H1 (cell line): ENCODE measurements around the gene AWAT2. TPM values are rescaled to one million over a fixed set of nuclear protein-coding genes. Genes with fewer than 3 reads are reported as not detected.

Source experiments
- CTCF ChIA-PET: fragments of 300-600 bp; sonication (Branson Sonifier 250); formaldehyde crosslinking; loops from one replicate; lab custom pipeline; 2021; ENCODE audit not compliant: partially characterized antibody; lab: Charles Lee
- POLR2A ChIA-PET: fragments of 300-600 bp; sonication (Branson Sonifier 250); formaldehyde crosslinking; loops from one replicate; lab custom pipeline; 2021; ENCODE audit warnings: inconsistent platforms; ENCODE audit not compliant: partially characterized antibody; lab: Charles Lee
- DNase-seq, 2 experiments: peaks; one replicate each; pipeline versions ENCODE4 v3.0.0 to v3.0.0-alpha.2; 2010 to 2022; ENCODE audit warnings: low spot score in 2 of 2, low read depth in 1 of 2, mixed read lengths in 1 of 2
- FAIRE-seq: peaks from 2 replicates; lab custom pipeline; 2011; peaks lifted over from hg19 to GRCh38; lab: Jason Lieb, UNC
- H2AFZ ChIP-seq: 2 replicates; pipeline ENCODE4 v1.8.1; 2012; ENCODE audit warnings: low read length, inconsistent platforms
- H2AK5ac ChIP-seq: 2 replicates; pipeline ENCODE4 v1.6.1; 2013; ENCODE audit warnings: low read depth, low read length
- H2BK120ac ChIP-seq: replicated peaks from 2 replicates; pipeline ENCODE3; 2013; ENCODE audit warnings: low read depth, low read length, inconsistent platforms
- H2BK12ac ChIP-seq: 2 replicates; pipeline ENCODE4 v1.6.1; 2013; ENCODE audit warnings: low read depth, low read length
- H2BK15ac ChIP-seq: 2 replicates; pipeline ENCODE4 v1.6.1; 2013; ENCODE audit warnings: low read length
- H2BK20ac ChIP-seq: 2 replicates; pipeline ENCODE4 v1.6.1; 2013; ENCODE audit warnings: low read length
- H2BK5ac ChIP-seq: 2 replicates; pipeline ENCODE4 v1.6.1; 2013; ENCODE audit warnings: low read depth, low read length
- H3K14ac ChIP-seq: 2 replicates; pipeline ENCODE4 v1.6.1; 2013; ENCODE audit warnings: inconsistent platforms; ENCODE audit not compliant: insufficient read length
- H3K18ac ChIP-seq: 2 replicates; pipeline ENCODE4 v1.6.1; 2013; ENCODE audit warnings: low read length; ENCODE audit errors: extremely low read depth
- H3K23ac ChIP-seq: 2 replicates; pipeline ENCODE4 v1.6.1; 2013; ENCODE audit warnings: inconsistent platforms; ENCODE audit not compliant: insufficient read length
- H3K23me2 ChIP-seq: 2 replicates; pipeline ENCODE4 v1.6.1; 2013; ENCODE audit warnings: low read depth, low read length
- H3K27ac ChIP-seq: 2 replicates; pipeline ENCODE4 v1.6.1; 2011; ENCODE audit warnings: low read depth, low read length, inconsistent platforms
- H3K27me3 ChIP-seq, 4 experiments: replicated peaks in 1 of 4; 1 replicate in 1 of 4; 2 replicates in 3 of 4; pipeline versions ENCODE4 v1.6.1 to v1.8.1; 2011 to 2013; ENCODE audit warnings: low read length in 3 of 4, mild to moderate bottlenecking in 3 of 4, inconsistent platforms in 2 of 4, mixed read lengths in 2 of 4, moderate library complexity in 1 of 4; ENCODE audit not compliant: control insufficient read depth in 3 of 4, insufficient read depth in 3 of 4; ENCODE audit errors: extremely low read depth in 1 of 4
- H3K36me3 ChIP-seq, 4 experiments: 2 replicates each; pipeline versions ENCODE4 v1.6.1 to v1.8.1; 2011 to 2013; ENCODE audit warnings: mild to moderate bottlenecking in 4 of 4, low read length in 3 of 4, moderate library complexity in 2 of 4, control low read depth in 1 of 4, inconsistent platforms in 1 of 4; ENCODE audit not compliant: insufficient read depth in 4 of 4, control insufficient read depth in 2 of 4
- H3K4ac ChIP-seq: replicated peaks from 2 replicates; pipeline ENCODE3; 2013; ENCODE audit warnings: low read length, low read depth, mixed read lengths, inconsistent platforms; ENCODE audit not compliant: insufficient read length
- H3K4me1 ChIP-seq, 4 experiments: replicated peaks in 1 of 4; 1 replicate in 1 of 4; 2 replicates in 3 of 4; pipeline versions ENCODE4 v1.6.1 to v1.8.1; 2011 to 2013; ENCODE audit warnings: low read length in 3 of 4, inconsistent platforms in 2 of 4, mixed read lengths in 1 of 4; ENCODE audit not compliant: insufficient read depth in 4 of 4, control insufficient read depth in 3 of 4
- H3K4me2 ChIP-seq, 2 experiments: 2 replicates each; pipeline versions ENCODE4 v1.6.1 to v1.8.1; 2011 to 2013; ENCODE audit warnings: low read depth in 2 of 2, low read length in 2 of 2, control low read depth in 1 of 2, inconsistent platforms in 1 of 2, mild to moderate bottlenecking in 1 of 2; ENCODE audit not compliant: insufficient read depth in 1 of 2
- H3K4me3 ChIP-seq, 4 experiments: fragments of 200-600, 300-600 bp in 1 of 4; sonication (generic), shearing (Covaris generic), sonication (Bioruptor Twin) in 1 of 4; 2 replicates each; pipeline versions ENCODE4 v1.5.1 to v1.8.1; 2011 to 2016; ENCODE audit warnings: low read length in 4 of 4, low read depth in 3 of 4, control low read depth in 2 of 4, inconsistent platforms in 2 of 4, mild to moderate bottlenecking in 2 of 4, mixed read lengths in 1 of 4, moderate library complexity in 1 of 4; ENCODE audit not compliant: insufficient read depth in 2 of 4; ENCODE audit errors: extremely low read depth in 1 of 4
- H3K56ac ChIP-seq: replicated peaks from 2 replicates; pipeline ENCODE3; 2013; ENCODE audit warnings: low read depth, mild to moderate bottlenecking, mixed read lengths, low read length, inconsistent platforms; ENCODE audit not compliant: insufficient read length
- H3K79me1 ChIP-seq: 2 replicates; pipeline ENCODE4 v1.6.1; 2013; ENCODE audit warnings: low read depth, low read length, control low read depth
- H3K79me2 ChIP-seq, 2 experiments: 2 replicates each; pipeline versions ENCODE4 v1.6.1 to v1.8.1; 2012 to 2013; ENCODE audit warnings: low read length in 2 of 2, mild to moderate bottlenecking in 2 of 2, inconsistent platforms in 1 of 2; ENCODE audit not compliant: insufficient read depth in 2 of 2, control insufficient read depth in 1 of 2
- H3K9ac ChIP-seq, 4 experiments: replicated peaks in 1 of 4; 1 replicate in 1 of 4; 2 replicates in 3 of 4; pipeline versions ENCODE4 v1.6.1 to v1.8.1; 2011 to 2013; ENCODE audit warnings: low read depth in 3 of 4, low read length in 3 of 4, control low read depth in 2 of 4, mild to moderate bottlenecking in 2 of 4, moderate library complexity in 2 of 4, inconsistent platforms in 1 of 4; ENCODE audit errors: extremely low read depth in 1 of 4
- H3K9me3 ChIP-seq, 2 experiments: 2 replicates each; pipeline versions ENCODE4 v1.6.1 to v1.8.1; 2012 to 2013; ENCODE audit warnings: mild to moderate bottlenecking in 2 of 2, moderate library complexity in 2 of 2, control low read depth in 1 of 2, inconsistent platforms in 1 of 2, low read depth in 1 of 2, low read length in 1 of 2, mixed read lengths in 1 of 2; ENCODE audit not compliant: insufficient read depth in 2 of 2
- H4K20me1 ChIP-seq, 2 experiments: replicated peaks in 1 of 2; 2 replicates each; pipeline versions ENCODE3 to v1.8.1; 2011 to 2013; ENCODE audit warnings: inconsistent platforms in 2 of 2, low read length in 2 of 2, mild to moderate bottlenecking in 1 of 2; ENCODE audit not compliant: insufficient read depth in 2 of 2, control insufficient read depth in 1 of 2
- H4K5ac ChIP-seq: 2 replicates; pipeline ENCODE4 v1.6.1; 2013; ENCODE audit warnings: low read length, low read depth, mixed read lengths, inconsistent platforms; ENCODE audit not compliant: insufficient read length
- H4K8ac ChIP-seq: 2 replicates; pipeline ENCODE4 v1.8.0; 2013; ENCODE audit warnings: mild to moderate bottlenecking, moderate library complexity, low read length, inconsistent platforms; ENCODE audit not compliant: insufficient read depth; ENCODE audit errors: extremely low read depth
- H4K91ac ChIP-seq: replicated peaks from 2 replicates; pipeline ENCODE3; 2013; ENCODE audit warnings: low read length, mixed read lengths, inconsistent platforms; ENCODE audit not compliant: insufficient read length
- ASH2L ChIP-seq: fragments of 200-600, 300-600 bp; sonication (generic); IDR thresholded peaks from one replicate; pipeline ENCODE4 v1.7.1; 2017; ENCODE audit warnings: low read length
- CBX5 ChIP-seq: fragments of 300-800, 300-1000 bp; sonication (generic); IDR thresholded peaks from 2 replicates; pipeline ENCODE4 v1.7.1; 2016; ENCODE audit warnings: antibody characterized with exemption, low read length, low read depth
- GABPA ChIP-seq: IDR thresholded peaks from 2 replicates; pipeline ENCODE4 v1.6.1; 2011; ENCODE audit warnings: mild to moderate bottlenecking, low read length, moderate library complexity, borderline replicate concordance; ENCODE audit not compliant: insufficient read depth
- JUND ChIP-seq: IDR thresholded peaks from 2 replicates; pipeline ENCODE4 v1.6.1; 2011; ENCODE audit warnings: mild to moderate bottlenecking, improper control_type of control experiment, low read length
- PHF8 ChIP-seq: fragments of 200-600 bp; sonication (generic); conservative IDR thresholded peaks from 2 replicates; pipeline ENCODE4 v1.7.1; 2012; ENCODE audit warnings: low read depth, mild to moderate bottlenecking, inconsistent platforms, low read length, moderate library complexity
- RFX5 ChIP-seq: IDR thresholded peaks from 2 replicates; pipeline ENCODE4 v1.6.1; 2011; ENCODE audit warnings: low read depth, low read length, improper control_type of control experiment, borderline replicate concordance
- SP4 ChIP-seq: IDR thresholded peaks from 2 replicates; pipeline ENCODE4 v1.6.1; 2012; ENCODE audit warnings: low read length, inconsistent platforms
- SRF ChIP-seq: IDR thresholded peaks from 2 replicates; pipeline ENCODE4 v1.6.1; 2011; ENCODE audit warnings: mild to moderate bottlenecking, low read depth, low read length, moderate library complexity
- polyA plus RNA-seq, 7 experiments: library from polyadenylated mRNA; depleted of rRNA in 3 of 7; stranded (reverse) in 5 of 7; unstranded in 2 of 7; fragments of >200 nt in 5 of 7; fragments of 200-250 nt in 2 of 7; gene quantifications; 1 replicate in 5 of 7; 2 replicates in 1 of 7; 4 replicates in 1 of 7; pipeline versions ENCODE4 v1.2.1 to v1.2.3, GENCODE V29; 2011 to 2013; ENCODE audit warnings: missing spikeins in 2 of 7, mixed read lengths in 2 of 7
- total RNA-seq: library from RNA; stranded (reverse); fragmentation: NEBNext Ultra II Directional; extraction: Animal tissue kit (Norgen Biotek cat#: 25700); gene quantifications from 2 replicates; pipeline ENCODE4 v1.2.1, GENCODE V29; 2021

AWAT2 gene
- total and polyA plus RNA-seq, 2 of the 8 experiments (the other 6 are each of a cell fraction or from before 2014, with no cell fraction given): not detected

- Histone ChIP-seq H3K56ac (no peak overlapping the region), H2BK20ac (no peak overlapping the region), H3K4me1 (peaks cover 0 to 5% (median 2%) of the 10 kb centered on the region in 4 experiments; a peak in 3 of 7 replicates), H3K23me2 (no peaks in the 10 kb centered on the region), H3K27me3 (no peaks in the 10 kb centered on the region), H2BK12ac (no peak overlapping the region), H4K5ac (no peak overlapping the region), H4K91ac (no peak overlapping the region), H3K9me3 (no peaks in the 10 kb centered on the region), H3K79me2 (no peaks in the 10 kb centered on the region), H3K4me2 (no peak overlapping the region), H2BK15ac (no peak overlapping the region), H3K4me3 (no peak overlapping the region), H2BK5ac (no peak overlapping the region), H3K18ac (no peak overlapping the region), H4K8ac (no peak overlapping the region), H4K20me1 (no peaks in the 10 kb centered on the region), H2AFZ (no peak overlapping the region), H3K9ac (no peak overlapping the region), H3K36me3 (no peaks in the 10 kb centered on the region), H3K14ac (no peak overlapping the region), H3K27ac (no peak overlapping the region), H3K79me1 (no peaks in the 10 kb centered on the region), H3K4ac (no peak overlapping the region), H2BK120ac (no peak overlapping the region), H3K23ac (no peak overlapping the region), H2AK5ac (no peak overlapping the region)
- TF ChIP-seq RFX5: no peak
- no peak for TF ChIP-seq CBX5
- TF ChIP-seq GABPA: no peak
- TF ChIP-seq JUND: no peak
- TF ChIP-seq SP4: no peak
- TF ChIP-seq PHF8: no peak
- no peak for TF ChIP-seq ASH2L
- TF ChIP-seq SRF: no peak
- ChIA-PET CTCF (no interaction called here), POLR2A (no interaction called here)
- DNase-seq (no peak), FAIRE-seq (no peak)
Observed at GRCh38 chrX:70009049-70009448, 40.7 kb downstream of the AWAT2 start.
